ENCODE results near the gene TRIL.

GRCh38 chr7:28908775-28909174 lies 49.4 kb downstream of the TRIL start:
- TF ChIP-seq, protein P1, sequence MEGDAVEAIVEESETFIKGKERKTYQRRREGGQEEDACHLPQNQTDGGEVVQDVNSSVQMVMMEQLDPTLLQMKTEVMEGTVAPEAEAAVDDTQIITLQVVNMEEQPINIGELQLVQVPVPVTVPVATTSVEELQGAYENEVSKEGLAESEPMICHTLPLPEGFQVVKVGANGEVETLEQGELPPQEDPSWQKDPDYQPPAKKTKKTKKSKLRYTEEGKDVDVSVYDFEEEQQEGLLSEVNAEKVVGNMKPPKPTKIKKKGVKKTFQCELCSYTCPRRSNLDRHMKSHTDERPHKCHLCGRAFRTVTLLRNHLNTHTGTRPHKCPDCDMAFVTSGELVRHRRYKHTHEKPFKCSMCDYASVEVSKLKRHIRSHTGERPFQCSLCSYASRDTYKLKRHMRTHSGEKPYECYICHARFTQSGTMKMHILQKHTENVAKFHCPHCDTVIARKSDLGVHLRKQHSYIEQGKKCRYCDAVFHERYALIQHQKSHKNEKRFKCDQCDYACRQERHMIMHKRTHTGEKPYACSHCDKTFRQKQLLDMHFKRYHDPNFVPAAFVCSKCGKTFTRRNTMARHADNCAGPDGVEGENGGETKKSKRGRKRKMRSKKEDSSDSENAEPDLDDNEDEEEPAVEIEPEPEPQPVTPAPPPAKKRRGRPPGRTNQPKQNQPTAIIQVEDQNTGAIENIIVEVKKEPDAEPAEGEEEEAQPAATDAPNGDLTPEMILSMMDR (conservative IDR thresholded peaks at IDR 0.05): no peak
- TF ChIP-seq ZFX (IDR thresholded peaks at IDR 0.05): no peak

Measured in C4-2B (cell line).